Measurements from ENCODE around the gene PNPLA1. TPM values are rescaled to one million over a fixed set of nuclear protein-coding genes. Genes with fewer than 3 reads are reported as not detected.

Gene PNPLA1
- total and polyA plus RNA-seq, 7 donors = 0.04 to 0.05 TPM; not detected in 5

- TF ChIP-seq CTCF (IDR thresholded peaks at IDR 0.05) = no peak
- ATAC-seq (no peak), DNase-seq (no peak)
- Histone ChIP-seq H3K4me1 (no peaks in the 10 kb centered on the region), H3K9me3 (no peaks in the 10 kb centered on the region), H3K27me3 (ENCODE audit: insufficient read depth in 3 of 3, low read length in 2 of 3) (peaks cover 0 to 18% (median 0%) of the 10 kb centered on the region in 3 donors), H3K36me3 (ENCODE audit: insufficient read depth in 1 of 2, low read depth in 1 of 2) (no peaks in the 10 kb centered on the region), H3K27ac (no peak overlapping the region), H3K4me3 (no peak overlapping the region)
- intact Hi-C loops (cut with DNase I) = no loop called here
- 74 to 80% (median 77%) methylated on average over 7 of the region's 7 CpGs for WGBS, 3 donors
These were observed 36.5 kb downstream of the PNPLA1 start for GRCh38 chr6:36306375-36306774.

- ATAC-seq (no peak), DNase-seq (no peak)
- no peak for TF ChIP-seq CTCF (IDR thresholded peaks at IDR 0.05)
- Histone ChIP-seq H3K36me3 (ENCODE audit: insufficient read depth in 1 of 2, low read depth in 1 of 2) (no peaks in the 10 kb centered on the region), H3K27ac (no peak overlapping the region), H3K9me3 (no peaks in the 10 kb centered on the region), H3K4me1 (no peaks in the 10 kb centered on the region), H3K4me3 (no peak overlapping the region), H3K27me3 (ENCODE audit: insufficient read depth in 3 of 3, low read length in 2 of 3) (peaks cover 0 to 9% (median 0%) of the 10 kb centered on the region in 3 donors)
- WGBS, 3 donors = 93 to 96% (median 95%) methylated on average over 5 of the region's 5 CpGs
- intact Hi-C loops (cut with DNase I) = no loop called here
These were observed 38.7 kb downstream of the PNPLA1 start for GRCh38 chr6:36308514-36308913.

GRCh38 chr6:36309203-36309602 lies 39.3 kb downstream of the PNPLA1 start:
- intact Hi-C loops (cut with DNase I) = no loop called here
- Histone ChIP-seq H3K4me3 (no peak overlapping the region), H3K27me3 (ENCODE audit: insufficient read depth in 3 of 3, low read length in 2 of 3) (peaks cover 0 to 9% (median 0%) of the 10 kb centered on the region in 3 donors), H3K27ac (no peak overlapping the region), H3K9me3 (no peaks in the 10 kb centered on the region), H3K4me1 (no peaks in the 10 kb centered on the region), H3K36me3 (ENCODE audit: insufficient read depth in 1 of 2, low read depth in 1 of 2) (no peaks in the 10 kb centered on the region)
- ATAC-seq (no peak), DNase-seq (no peak)
- TF ChIP-seq CTCF (IDR thresholded peaks at IDR 0.05) = no peak
- 60 to 73% (median 73%) methylated on average over 7 of the region's 7 CpGs for WGBS, 3 donors

GRCh38 chr6:36309900-36310299 lies 40.0 kb downstream of the PNPLA1 start:
- Histone ChIP-seq H3K4me1 (no peaks in the 10 kb centered on the region), H3K27me3 (ENCODE audit: insufficient read depth in 3 of 3, low read length in 2 of 3) (peaks cover 0 to 9% (median 0%) of the 10 kb centered on the region in 3 donors), H3K4me3 (no peak overlapping the region), H3K36me3 (ENCODE audit: insufficient read depth in 1 of 2, low read depth in 1 of 2) (no peaks in the 10 kb centered on the region), H3K9me3 (no peaks in the 10 kb centered on the region), H3K27ac (no peak overlapping the region)
- no peak for ATAC-seq
- TF ChIP-seq CTCF (IDR thresholded peaks at IDR 0.05) = no peak
- no peak for DNase-seq
- intact Hi-C loops (cut with DNase I) = no loop called here
- WGBS, 3 donors = 82 to 92% (median 86%) methylated on average over 2 of the region's 2 CpGs

Measured in psoas muscle (tissue), 8 donors.